Measurements from ENCODE around the gene SLC6A11.

DNA sequence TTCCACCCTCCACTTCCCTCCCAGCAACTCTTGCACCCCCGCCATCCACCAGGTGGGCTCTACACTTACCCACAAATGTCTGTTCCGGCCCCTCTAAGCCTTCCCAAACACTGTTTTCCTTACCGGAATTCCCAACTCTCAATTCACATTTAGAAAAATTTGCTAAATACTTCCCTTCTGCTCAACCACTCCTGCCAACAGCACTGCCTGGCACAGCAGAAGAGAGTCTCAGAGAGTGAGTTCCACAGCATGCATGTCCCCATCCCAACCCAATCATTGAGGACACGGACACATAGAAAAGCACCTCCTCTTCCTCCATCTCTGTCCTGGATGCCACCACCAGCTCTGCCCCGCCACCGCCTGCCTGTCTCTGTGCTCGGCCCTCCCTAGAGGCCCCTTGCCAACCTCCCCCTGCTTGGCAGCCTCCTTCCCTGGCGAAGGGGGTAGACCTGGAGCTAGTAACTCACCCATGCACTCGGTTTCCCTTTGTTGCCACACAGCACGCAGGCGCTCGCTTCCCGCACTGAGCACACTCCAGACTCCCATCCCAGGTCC, 110.3 kb downstream of the SLC6A11 start:
- TF ChIP-seq, protein P1, sequence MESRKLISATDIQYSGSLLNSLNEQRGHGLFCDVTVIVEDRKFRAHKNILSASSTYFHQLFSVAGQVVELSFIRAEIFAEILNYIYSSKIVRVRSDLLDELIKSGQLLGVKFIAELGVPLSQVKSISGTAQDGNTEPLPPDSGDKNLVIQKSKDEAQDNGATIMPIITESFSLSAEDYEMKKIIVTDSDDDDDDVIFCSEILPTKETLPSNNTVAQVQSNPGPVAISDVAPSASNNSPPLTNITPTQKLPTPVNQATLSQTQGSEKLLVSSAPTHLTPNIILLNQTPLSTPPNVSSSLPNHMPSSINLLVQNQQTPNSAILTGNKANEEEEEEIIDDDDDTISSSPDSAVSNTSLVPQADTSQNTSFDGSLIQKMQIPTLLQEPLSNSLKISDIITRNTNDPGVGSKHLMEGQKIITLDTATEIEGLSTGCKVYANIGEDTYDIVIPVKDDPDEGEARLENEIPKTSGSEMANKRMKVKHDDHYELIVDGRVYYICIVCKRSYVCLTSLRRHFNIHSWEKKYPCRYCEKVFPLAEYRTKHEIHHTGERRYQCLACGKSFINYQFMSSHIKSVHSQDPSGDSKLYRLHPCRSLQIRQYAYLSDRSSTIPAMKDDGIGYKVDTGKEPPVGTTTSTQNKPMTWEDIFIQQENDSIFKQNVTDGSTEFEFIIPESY (CRISPR knock-in tag; IDR thresholded peaks at IDR 0.05), result no peak
- TF ChIP-seq ATF7 (IDR thresholded peaks at IDR 0.05), result no peak
- TF ChIP-seq PHB2 (IDR thresholded peaks at IDR 0.05; ENCODE audit: low read depth), result no peak
- TF ChIP-seq, protein P2, sequence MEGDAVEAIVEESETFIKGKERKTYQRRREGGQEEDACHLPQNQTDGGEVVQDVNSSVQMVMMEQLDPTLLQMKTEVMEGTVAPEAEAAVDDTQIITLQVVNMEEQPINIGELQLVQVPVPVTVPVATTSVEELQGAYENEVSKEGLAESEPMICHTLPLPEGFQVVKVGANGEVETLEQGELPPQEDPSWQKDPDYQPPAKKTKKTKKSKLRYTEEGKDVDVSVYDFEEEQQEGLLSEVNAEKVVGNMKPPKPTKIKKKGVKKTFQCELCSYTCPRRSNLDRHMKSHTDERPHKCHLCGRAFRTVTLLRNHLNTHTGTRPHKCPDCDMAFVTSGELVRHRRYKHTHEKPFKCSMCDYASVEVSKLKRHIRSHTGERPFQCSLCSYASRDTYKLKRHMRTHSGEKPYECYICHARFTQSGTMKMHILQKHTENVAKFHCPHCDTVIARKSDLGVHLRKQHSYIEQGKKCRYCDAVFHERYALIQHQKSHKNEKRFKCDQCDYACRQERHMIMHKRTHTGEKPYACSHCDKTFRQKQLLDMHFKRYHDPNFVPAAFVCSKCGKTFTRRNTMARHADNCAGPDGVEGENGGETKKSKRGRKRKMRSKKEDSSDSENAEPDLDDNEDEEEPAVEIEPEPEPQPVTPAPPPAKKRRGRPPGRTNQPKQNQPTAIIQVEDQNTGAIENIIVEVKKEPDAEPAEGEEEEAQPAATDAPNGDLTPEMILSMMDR (IDR thresholded peaks at IDR 0.05 in 2 of 3, conservative IDR thresholded peaks at IDR 0.05 in 1 of 3; ENCODE audit: insufficient read depth in 2 of 3, low read depth in 1 of 3, low read length in 3 of 3), result no peak
- TF ChIP-seq BRF1 (IDR thresholded peaks at IDR 0.05; ENCODE audit: borderline replicate concordance, extremely low read depth, insufficient read length), result no peak
- TF ChIP-seq BCL6 (CRISPR knock-in tag; IDR thresholded peaks at IDR 0.05), result no peak
- TF ChIP-seq SLC30A9 (CRISPR knock-in tag; IDR thresholded peaks at IDR 0.05), result no peak
- no peak for TF ChIP-seq NFIC (IDR thresholded peaks at IDR 0.05)
- no peak for TF ChIP-seq RFX5 (IDR thresholded peaks at IDR 0.05; ENCODE audit: low read depth, low read length)
- no peak for TF ChIP-seq U2AF1 (optimal IDR thresholded peaks at IDR 0.05; ENCODE audit: low read depth, low read length)
- no peak for TF ChIP-seq SAP30 (IDR thresholded peaks at IDR 0.05; ENCODE audit: borderline replicate concordance, insufficient read depth, low read depth, low read length, poor library complexity, severe bottlenecking)
- TF ChIP-seq, protein P3, sequence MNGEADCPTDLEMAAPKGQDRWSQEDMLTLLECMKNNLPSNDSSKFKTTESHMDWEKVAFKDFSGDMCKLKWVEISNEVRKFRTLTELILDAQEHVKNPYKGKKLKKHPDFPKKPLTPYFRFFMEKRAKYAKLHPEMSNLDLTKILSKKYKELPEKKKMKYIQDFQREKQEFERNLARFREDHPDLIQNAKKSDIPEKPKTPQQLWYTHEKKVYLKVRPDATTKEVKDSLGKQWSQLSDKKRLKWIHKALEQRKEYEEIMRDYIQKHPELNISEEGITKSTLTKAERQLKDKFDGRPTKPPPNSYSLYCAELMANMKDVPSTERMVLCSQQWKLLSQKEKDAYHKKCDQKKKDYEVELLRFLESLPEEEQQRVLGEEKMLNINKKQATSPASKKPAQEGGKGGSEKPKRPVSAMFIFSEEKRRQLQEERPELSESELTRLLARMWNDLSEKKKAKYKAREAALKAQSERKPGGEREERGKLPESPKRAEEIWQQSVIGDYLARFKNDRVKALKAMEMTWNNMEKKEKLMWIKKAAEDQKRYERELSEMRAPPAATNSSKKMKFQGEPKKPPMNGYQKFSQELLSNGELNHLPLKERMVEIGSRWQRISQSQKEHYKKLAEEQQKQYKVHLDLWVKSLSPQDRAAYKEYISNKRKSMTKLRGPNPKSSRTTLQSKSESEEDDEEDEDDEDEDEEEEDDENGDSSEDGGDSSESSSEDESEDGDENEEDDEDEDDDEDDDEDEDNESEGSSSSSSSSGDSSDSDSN (IDR thresholded peaks at IDR 0.05; ENCODE audit: borderline replicate concordance in 1 of 2, low read depth in 2 of 2, low read length in 2 of 2), result no peak
- TF ChIP-seq POLR2AphosphoS5 (IDR thresholded peaks at IDR 0.05; ENCODE audit: control insufficient read depth, insufficient read depth, low read depth, low read length), result no peak

Data from K562 (cell line).